GM23248 (cell line): ENCODE measurements around the gene SELENOS. TPM values are rescaled to one million over a fixed set of nuclear protein-coding genes. Genes with fewer than 3 reads are reported as not detected.

Experiments used
- DNase-seq: peaks from one replicate; pipeline ENCODE4 v3.0.0-alpha.2; 2015
- H2AFZ ChIP-seq: fragments of 200-600 bp; sonication (generic); 2 replicates; pipeline ENCODE4 v1.6.1; 2016; ENCODE audit warnings: antibody characterized with exemption
- H3F3A ChIP-seq: fragments of 200-600 bp; sonication (generic); 2 replicates; pipeline ENCODE4 v1.6.1; 2016; ENCODE audit warnings: mild to moderate bottlenecking, antibody characterized with exemption, mixed run types; ENCODE audit not compliant: insufficient read depth
- H3K27ac ChIP-seq: fragments of 200-600 bp; sonication (generic); 2 replicates; pipeline ENCODE4 v1.5.1; 2016; ENCODE audit warnings: mild to moderate bottlenecking
- H3K27me3 ChIP-seq: fragments of 200-600 bp; sonication (generic); replicated peaks from 2 replicates; pipeline ENCODE4 v1.6.1; 2016; ENCODE audit warnings: mild to moderate bottlenecking; ENCODE audit not compliant: insufficient read depth
- H3K36me3 ChIP-seq: fragments of 200-600 bp; sonication (generic); 2 replicates; pipeline ENCODE4 v1.6.1; 2016; ENCODE audit warnings: low read depth, mild to moderate bottlenecking
- H3K4me1 ChIP-seq: fragments of 200-600 bp; sonication (generic); 2 replicates; pipeline ENCODE4 v1.6.1; 2016; ENCODE audit warnings: mild to moderate bottlenecking; ENCODE audit not compliant: insufficient read depth
- H3K4me2 ChIP-seq: fragments of 200-600 bp; sonication (generic); one replicate; pipeline ENCODE4 v1.6.1; 2016; ENCODE audit warnings: mild to moderate bottlenecking; ENCODE audit not compliant: unreplicated experiment
- H3K4me3 ChIP-seq: fragments of 200-600 bp; sonication (generic); 2 replicates; pipeline ENCODE4 v1.5.1; 2016; ENCODE audit warnings: mild to moderate bottlenecking
- H3K79me2 ChIP-seq: fragments of 200-600 bp; sonication (generic); 2 replicates; pipeline ENCODE4 v1.6.1; 2016; ENCODE audit warnings: mild to moderate bottlenecking; ENCODE audit not compliant: insufficient read depth
- H3K9ac ChIP-seq: fragments of 200-600 bp; sonication (generic); 2 replicates; pipeline ENCODE4 v1.6.1; 2016; ENCODE audit warnings: mild to moderate bottlenecking
- H3K9me2 ChIP-seq: fragments of 200-600 bp; sonication (generic); 2 replicates; pipeline ENCODE4 v1.6.1; 2016; ENCODE audit warnings: mixed run types, mild to moderate bottlenecking, moderate library complexity; ENCODE audit not compliant: insufficient read depth
- H3K9me3 ChIP-seq: fragments of 200-600 bp; sonication (generic); one replicate; pipeline ENCODE4 v1.6.1; 2017; ENCODE audit warnings: low read depth
- H4K20me1 ChIP-seq: fragments of 200-600 bp; sonication (generic); 2 replicates; pipeline ENCODE4 v1.6.0; 2016; ENCODE audit not compliant: insufficient read depth
- EZH2 ChIP-seq: fragments of 200-600 bp; sonication (generic); IDR thresholded peaks from 2 replicates; pipeline ENCODE4 v1.6.1; 2018; ENCODE audit warnings: antibody characterized with exemption, mild to moderate bottlenecking; ENCODE audit not compliant: insufficient read depth, poor library complexity, severe bottlenecking
- EZH2phosphoT487 ChIP-seq: fragments of 200-600 bp; sonication (generic); IDR thresholded peaks from 2 replicates; pipeline ENCODE4 v1.6.1; 2018; ENCODE audit warnings: antibody characterized with exemption, moderate library complexity, mild to moderate bottlenecking, low read depth; ENCODE audit not compliant: insufficient read depth
- WGBS, 2 experiments: methylation state at CpG; one replicate each; pipeline ENCODE4 v1.1.6; 2015 to 2017; ENCODE audit warnings: low lambda C conversion rate in 2 of 2, low coverage in 1 of 2; ENCODE audit errors: missing lambda C conversion rate in 2 of 2; 5-methylcytosine and 5-hydroxymethylcytosine counted together
- in situ Hi-C: fragments of 300-500 bp; cut with MboI; formaldehyde crosslinking; loops from 2 replicates; pipeline ENCODE4 v1.15.0; 2020
- polyA plus RNA-seq: library from polyadenylated mRNA; unstranded; fragments of >200 nt; fragmentation: Nextera tagmentation; extraction: Ambion mirVana; gene quantifications from 2 replicates; pipeline ENCODE4 v1.2.1, GENCODE V29; 2016
- total RNA-seq: library from RNA; depleted of rRNA; stranded (reverse); fragments of >200 nt; shearing (Covaris generic); gene quantifications from 2 replicates; pipeline ENCODE4 v1.2.3, GENCODE V29; 2014

The SELENOS gene
- total and polyA plus RNA-seq, 2 experiments from 2014 or later: 98.7 to 142 TPM

DNA sequence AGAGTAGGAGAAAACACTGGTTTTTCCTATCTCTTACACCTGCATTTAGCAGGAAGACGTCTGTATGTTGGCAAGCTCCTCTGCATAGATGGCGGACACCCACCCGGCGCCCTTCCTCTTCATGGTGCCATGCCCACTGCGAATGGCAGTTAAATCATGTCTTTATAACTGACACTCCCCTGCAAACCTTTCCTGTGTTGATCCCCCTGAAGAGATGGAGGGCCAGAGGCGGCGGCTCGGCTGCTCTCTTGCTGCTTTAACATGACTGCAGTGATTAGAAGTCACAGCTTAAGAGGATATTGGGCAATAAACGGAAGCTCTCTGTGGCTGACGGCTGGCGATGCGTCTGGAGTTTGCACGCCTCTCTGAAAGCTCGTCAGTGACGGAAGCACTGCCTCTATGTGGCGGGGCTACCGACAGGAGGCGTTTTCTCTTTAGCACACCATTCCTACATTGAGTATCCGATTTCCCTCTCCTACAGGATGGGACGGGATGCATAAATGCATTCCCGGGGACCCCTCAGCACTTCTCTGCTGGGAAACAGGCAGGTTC, 43.3 kb upstream of the SELENOS start:
- TF ChIP-seq EZH2phosphoT487: no peak
- TF ChIP-seq EZH2: no peak
- peak overlapping the region; percentile 30 for H2AFZ ChIP-seq
- H3F3A ChIP-seq: no peaks in the 10 kb centered on the region
- in situ Hi-C loops: no loop called here
- H3K4me3 ChIP-seq: no peak overlapping the region; the same call in 1 of the 2 replicates
- H3K9me3 ChIP-seq: no peaks in the 10 kb centered on the region
- no peak overlapping the region for H3K27ac ChIP-seq
- H3K4me2 ChIP-seq: no peak overlapping the region
- H4K20me1 ChIP-seq: no peaks in the 10 kb centered on the region
- H3K36me3 ChIP-seq: no peaks in the 10 kb centered on the region
- H3K79me2 ChIP-seq: no peaks in the 10 kb centered on the region
- DNase-seq: peak; percentile 76
- no peaks in the 10 kb centered on the region for H3K9me2 ChIP-seq
- no peak overlapping the region for H3K9ac ChIP-seq
- peaks cover 10% of the 10 kb centered on the region; the same call in 1 of the 2 replicates for H3K27me3 ChIP-seq
- WGBS, 2 experiments: 41 to 42% methylated on average over 21 of the region's 21 CpGs
- no peaks in the 10 kb centered on the region for H3K4me1 ChIP-seq

DNA sequence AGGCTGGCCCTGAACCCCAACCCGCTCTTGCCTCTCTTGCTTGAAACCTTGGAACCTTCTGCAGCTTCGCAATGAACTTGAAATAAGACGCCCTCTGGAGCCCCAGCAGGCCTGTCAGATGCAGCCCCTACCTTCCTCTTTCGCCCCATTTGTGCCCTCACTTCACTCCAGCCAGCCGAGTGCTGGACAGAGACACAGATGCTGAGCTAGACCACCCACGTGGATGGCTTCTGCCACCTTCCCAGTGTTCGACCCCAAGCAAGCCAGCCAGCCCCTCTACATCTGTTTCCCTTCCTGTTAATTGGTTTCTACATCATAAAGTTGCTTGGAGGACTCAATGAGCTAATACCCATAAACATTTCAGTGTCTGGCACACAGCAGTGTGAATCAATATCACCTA, 41.6 kb upstream of the SELENOS start:
- DNase-seq: no peak
- in situ Hi-C loops: no loop called here
- TF ChIP-seq EZH2: no peak
- no peak for TF ChIP-seq EZH2phosphoT487
- H3K27ac ChIP-seq: no peak overlapping the region
- H4K20me1 ChIP-seq: no peaks in the 10 kb centered on the region
- H3K4me1 ChIP-seq: no peaks in the 10 kb centered on the region
- H3K4me3 ChIP-seq: no peak overlapping the region
- no peaks in the 10 kb centered on the region for H3F3A ChIP-seq
- H3K9me3 ChIP-seq: no peaks in the 10 kb centered on the region
- H3K9me2 ChIP-seq: no peaks in the 10 kb centered on the region
- no peaks in the 10 kb centered on the region for H3K79me2 ChIP-seq
- no peak overlapping the region for H2AFZ ChIP-seq
- whole genome bisulfite sequencing, 2 experiments: 47 to 50% methylated on average over 7 of the region's 7 CpGs
- H3K4me2 ChIP-seq: no peak overlapping the region
- H3K36me3 ChIP-seq: no peaks in the 10 kb centered on the region
- H3K9ac ChIP-seq: no peak overlapping the region
- peaks cover 10% of the 10 kb centered on the region; the same call in 1 of the 2 replicates for H3K27me3 ChIP-seq

DNA sequence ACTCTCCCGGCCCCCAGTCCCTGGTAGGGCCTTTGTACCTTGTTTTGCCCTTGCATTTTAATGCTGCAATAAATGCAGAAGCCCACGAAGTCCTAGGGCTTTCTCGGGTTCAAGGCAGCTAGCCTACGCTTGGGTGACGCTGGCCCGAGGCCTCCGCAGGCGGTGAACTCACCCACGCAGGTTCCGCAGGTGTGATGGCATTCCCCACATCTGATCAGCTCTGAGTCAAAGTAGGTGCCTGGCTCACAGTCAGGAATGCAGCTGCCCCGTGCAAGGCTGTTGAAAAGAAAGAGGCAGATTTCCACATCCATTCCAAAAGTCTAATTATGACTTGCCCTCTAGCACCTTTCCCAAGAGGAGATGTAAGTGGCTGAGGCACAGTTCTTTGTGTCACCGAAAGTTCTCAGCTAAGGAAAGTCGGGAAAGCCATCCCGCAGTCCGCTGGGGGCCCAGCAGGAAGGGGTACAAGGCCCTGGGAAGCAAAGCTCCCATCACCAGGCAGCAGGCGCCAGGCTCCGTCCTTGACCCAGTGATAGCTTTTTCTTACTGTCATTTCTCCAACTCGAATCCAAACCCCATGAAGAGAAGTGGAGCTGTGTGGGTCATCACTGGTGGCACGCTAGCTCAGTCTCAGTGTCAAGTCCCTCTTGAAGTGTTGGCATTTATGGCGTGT, 41.0 kb upstream of the SELENOS start:
- in situ Hi-C loops: no loop called here
- no peaks in the 10 kb centered on the region for H3K79me2 ChIP-seq

DNA sequence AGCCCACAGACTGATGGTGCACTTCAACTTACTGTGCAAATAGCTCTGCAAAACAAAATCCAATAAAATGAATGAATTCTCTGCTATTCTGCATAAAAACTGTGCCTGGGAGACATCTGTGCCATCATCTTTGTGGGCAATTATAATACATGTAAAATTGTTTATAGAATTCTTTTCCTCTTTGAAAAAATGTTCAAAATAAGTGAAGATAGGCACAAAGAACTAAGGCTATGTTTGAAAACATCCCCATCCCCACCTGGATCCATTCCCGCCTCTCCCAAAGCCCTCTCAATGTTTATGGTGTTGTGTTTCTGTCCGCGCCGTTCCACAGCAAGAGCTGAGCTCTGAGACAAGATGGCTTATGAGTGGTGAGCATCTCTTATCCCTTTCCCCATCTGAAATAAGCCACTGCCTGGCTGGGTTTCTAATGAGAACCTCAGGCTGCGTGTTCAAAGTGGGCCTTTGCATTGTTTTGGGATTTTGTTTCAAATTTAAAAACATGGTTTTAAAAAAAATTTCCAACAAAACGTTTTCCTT, 40.1 kb upstream of the SELENOS start:
- Histone ChIP-seq H3K79me2 (no peaks in the 10 kb centered on the region), H3K4me2 (no peak overlapping the region), H3F3A (no peaks in the 10 kb centered on the region), H3K9me2 (no peaks in the 10 kb centered on the region), H3K36me3 (no peaks in the 10 kb centered on the region), H3K9ac (no peak overlapping the region), H3K9me3 (no peaks in the 10 kb centered on the region), H3K27me3 (peaks cover 10% of the 10 kb centered on the region; the same call in 1 of the 2 replicates), H4K20me1 (no peaks in the 10 kb centered on the region), H2AFZ (no peak overlapping the region), H3K4me3 (no peak overlapping the region), H3K4me1 (no peaks in the 10 kb centered on the region), H3K27ac (no peak overlapping the region)
- WGBS, 2 experiments: 55 to 59% methylated on average over 6 of the region's 6 CpGs
- TF ChIP-seq EZH2phosphoT487 (no peak), EZH2 (no peak)
- DNase-seq: no peak
- in situ Hi-C loops: no loop called here

More for the DNA sequence above, 41.0 kb upstream of the SELENOS start:
- H3K4me2 ChIP-seq: no peak overlapping the region
- no peak overlapping the region for H2AFZ ChIP-seq
- H3K4me3 ChIP-seq: no peak overlapping the region
- no peaks in the 10 kb centered on the region for H3K4me1 ChIP-seq
- H3K9me2 ChIP-seq: no peaks in the 10 kb centered on the region
- DNase-seq: no peak
- H3K9ac ChIP-seq: no peak overlapping the region
- no peaks in the 10 kb centered on the region for H4K20me1 ChIP-seq
- TF ChIP-seq EZH2phosphoT487: no peak
- no peak for TF ChIP-seq EZH2
- H3F3A ChIP-seq: no peaks in the 10 kb centered on the region
- peaks cover 10% of the 10 kb centered on the region; the same call in 1 of the 2 replicates for H3K27me3 ChIP-seq
- H3K9me3 ChIP-seq: no peaks in the 10 kb centered on the region
- no peak overlapping the region for H3K27ac ChIP-seq
- H3K36me3 ChIP-seq: no peaks in the 10 kb centered on the region
- 71 to 72% methylated on average over 20 of the region's 20 CpGs for WGBS, 2 experiments
